Glomerular visceral epithelial cell (primary cell): Measurements from ENCODE around the gene GPR158.
A peak's percentile ranks its signal among the peaks of the same experiment; 100 is the strongest.

Experiments
- DNase-seq: peaks from one replicate; pipeline ENCODE4 v3.0.0-alpha.2; 2016; ENCODE audit errors: extremely low spot score

The GPR158 gene

GRCh38 chr10:25398680-25399079, 223.9 kb downstream of the GPR158 start:
- DNase-seq = no peak

- DNase-seq = no peak
Measured at GRCh38 chr10:25405871-25406270, 231.1 kb downstream of the GPR158 start.

GRCh38 chr10:25417611-25418010, 242.8 kb downstream of the GPR158 start:
- DNase-seq = no peak

- no peak for DNase-seq
Measured at GRCh38 chr10:25425776-25426175, 251.0 kb downstream of the GPR158 start.

- no peak for DNase-seq
Measured at GRCh38 chr10:25436431-25436830, 261.6 kb downstream of the GPR158 start.

- DNase-seq = no peak
Measured at GRCh38 chr10:25441270-25441669, 266.5 kb downstream of the GPR158 start.

- no peak for DNase-seq
Measured at GRCh38 chr10:25444266-25444665, 269.5 kb downstream of the GPR158 start.

- DNase-seq = no peak
Measured at GRCh38 chr10:25451401-25451800, 276.6 kb downstream of the GPR158 start.

GRCh38 chr10:25453619-25454018, 278.8 kb downstream of the GPR158 start:
- no peak for DNase-seq

GRCh38 chr10:25455980-25456567, 281.3 kb downstream of the GPR158 start:
- no peak for DNase-seq

GRCh38 chr10:25457552-25457951, 282.8 kb downstream of the GPR158 start:
- DNase-seq = no peak

- DNase-seq = no peak
Measured at GRCh38 chr10:25465582-25466372, 291.0 kb downstream of the GPR158 start.

- no peak for DNase-seq
Measured at GRCh38 chr10:25467881-25468280, 293.1 kb downstream of the GPR158 start.

GRCh38 chr10:25481467-25481866, 306.7 kb downstream of the GPR158 start:
- no peak for DNase-seq

- no peak for DNase-seq
Measured at GRCh38 chr10:25483999-25484398, 309.2 kb downstream of the GPR158 start.

GRCh38 chr10:25487266-25487665, 312.5 kb downstream of the GPR158 start:
- no peak for DNase-seq

- no peak for DNase-seq
Measured at GRCh38 chr10:25492040-25492439, 317.2 kb downstream of the GPR158 start.

GRCh38 chr10:25492680-25493079, 317.9 kb downstream of the GPR158 start:
- no peak for DNase-seq

- peak; percentile 1 for DNase-seq
Measured at GRCh38 chr10:25493122-25493893, 318.5 kb downstream of the GPR158 start.

- no peak for DNase-seq
Measured at GRCh38 chr10:25497246-25497645, 322.4 kb downstream of the GPR158 start.

- DNase-seq = no peak
Measured at GRCh38 chr10:25498645-25499044, 323.8 kb downstream of the GPR158 start.

GRCh38 chr10:25501912-25502311, 327.1 kb downstream of the GPR158 start:
- no peak for DNase-seq

GRCh38 chr10:25502453-25502852, 327.7 kb downstream of the GPR158 start:
- no peak for DNase-seq
